GM23248 (cell line): Measurements from ENCODE around the gene CHCHD4. TPM values are rescaled to one million over a fixed set of nuclear protein-coding genes. Genes with fewer than 3 reads are reported as not detected.
"Not testable (repeated sequence)": the region's sequence is repeated elsewhere in the genome, so short reads cannot be mapped to it uniquely, and the experiment has no call there.

ENCODE experiments used
- DNase-seq: peaks from one replicate; pipeline ENCODE4 v3.0.0-alpha.2; 2015
- H2AFZ ChIP-seq: fragments of 200-600 bp; sonication (generic); 2 replicates; pipeline ENCODE4 v1.6.1; 2016; ENCODE audit warnings: antibody characterized with exemption
- H3F3A ChIP-seq: fragments of 200-600 bp; sonication (generic); 2 replicates; pipeline ENCODE4 v1.6.1; 2016; ENCODE audit warnings: mild to moderate bottlenecking, antibody characterized with exemption, mixed run types; ENCODE audit not compliant: insufficient read depth
- H3K27ac ChIP-seq: fragments of 200-600 bp; sonication (generic); 2 replicates; pipeline ENCODE4 v1.5.1; 2016; ENCODE audit warnings: mild to moderate bottlenecking
- H3K27me3 ChIP-seq: fragments of 200-600 bp; sonication (generic); replicated peaks from 2 replicates; pipeline ENCODE4 v1.6.1; 2016; ENCODE audit warnings: mild to moderate bottlenecking; ENCODE audit not compliant: insufficient read depth
- H3K36me3 ChIP-seq: fragments of 200-600 bp; sonication (generic); 2 replicates; pipeline ENCODE4 v1.6.1; 2016; ENCODE audit warnings: low read depth, mild to moderate bottlenecking
- H3K4me1 ChIP-seq: fragments of 200-600 bp; sonication (generic); 2 replicates; pipeline ENCODE4 v1.6.1; 2016; ENCODE audit warnings: mild to moderate bottlenecking; ENCODE audit not compliant: insufficient read depth
- H3K4me2 ChIP-seq: fragments of 200-600 bp; sonication (generic); one replicate; pipeline ENCODE4 v1.6.1; 2016; ENCODE audit warnings: mild to moderate bottlenecking; ENCODE audit not compliant: unreplicated experiment
- H3K4me3 ChIP-seq: fragments of 200-600 bp; sonication (generic); 2 replicates; pipeline ENCODE4 v1.5.1; 2016; ENCODE audit warnings: mild to moderate bottlenecking
- H3K79me2 ChIP-seq: fragments of 200-600 bp; sonication (generic); 2 replicates; pipeline ENCODE4 v1.6.1; 2016; ENCODE audit warnings: mild to moderate bottlenecking; ENCODE audit not compliant: insufficient read depth
- H3K9ac ChIP-seq: fragments of 200-600 bp; sonication (generic); 2 replicates; pipeline ENCODE4 v1.6.1; 2016; ENCODE audit warnings: mild to moderate bottlenecking
- H3K9me2 ChIP-seq: fragments of 200-600 bp; sonication (generic); 2 replicates; pipeline ENCODE4 v1.6.1; 2016; ENCODE audit warnings: mixed run types, mild to moderate bottlenecking, moderate library complexity; ENCODE audit not compliant: insufficient read depth
- H3K9me3 ChIP-seq: fragments of 200-600 bp; sonication (generic); one replicate; pipeline ENCODE4 v1.6.1; 2017; ENCODE audit warnings: low read depth
- H4K20me1 ChIP-seq: fragments of 200-600 bp; sonication (generic); 2 replicates; pipeline ENCODE4 v1.6.0; 2016; ENCODE audit not compliant: insufficient read depth
- EZH2 ChIP-seq: fragments of 200-600 bp; sonication (generic); IDR thresholded peaks from 2 replicates; pipeline ENCODE4 v1.6.1; 2018; ENCODE audit warnings: antibody characterized with exemption, mild to moderate bottlenecking; ENCODE audit not compliant: insufficient read depth, poor library complexity, severe bottlenecking
- EZH2phosphoT487 ChIP-seq: fragments of 200-600 bp; sonication (generic); IDR thresholded peaks from 2 replicates; pipeline ENCODE4 v1.6.1; 2018; ENCODE audit warnings: antibody characterized with exemption, moderate library complexity, mild to moderate bottlenecking, low read depth; ENCODE audit not compliant: insufficient read depth
- WGBS, 2 experiments: methylation state at CpG; one replicate each; pipeline ENCODE4 v1.1.6; 2015 to 2017; ENCODE audit warnings: low lambda C conversion rate in 2 of 2, low coverage in 1 of 2; ENCODE audit errors: missing lambda C conversion rate in 2 of 2; 5-methylcytosine and 5-hydroxymethylcytosine counted together
- in situ Hi-C: fragments of 300-500 bp; cut with MboI; formaldehyde crosslinking; loops from 2 replicates; pipeline ENCODE4 v1.15.0; 2020
- polyA plus RNA-seq: library from polyadenylated mRNA; unstranded; fragments of >200 nt; fragmentation: Nextera tagmentation; extraction: Ambion mirVana; gene quantifications from 2 replicates; pipeline ENCODE4 v1.2.1, GENCODE V29; 2016
- total RNA-seq: library from RNA; depleted of rRNA; stranded (reverse); fragments of >200 nt; shearing (Covaris generic); gene quantifications from 2 replicates; pipeline ENCODE4 v1.2.3, GENCODE V29; 2014

CHCHD4 gene
- total and polyA plus RNA-seq, 2 experiments from 2014 or later = 12.3 to 15.1 TPM

- Histone ChIP-seq H3K9me2 (no peaks in the 10 kb centered on the region), H3K4me3 (peak overlapping the region; percentile 92), H3K27me3 (no peaks in the 10 kb centered on the region), H3K4me2 (peak overlapping the region; percentile 95), H3K79me2 (peaks cover 68% of the 10 kb centered on the region), H3K4me1 (peaks cover 23% of the 10 kb centered on the region), H3K27ac (no peak overlapping the region), H3K9me3 (no peaks in the 10 kb centered on the region), H3F3A (peaks cover 11% of the 10 kb centered on the region), H2AFZ (peak overlapping the region; percentile 89), H3K36me3 (peaks cover 2% of the 10 kb centered on the region), H3K9ac (peak overlapping the region; percentile 93), H4K20me1 (no peaks in the 10 kb centered on the region; the same call in 1 of the 2 replicates)
- WGBS, 2 experiments = 59% methylated on average over 15 of the region's 15 CpGs
- TF ChIP-seq EZH2 (no peak), EZH2phosphoT487 (no peak)
- DNase-seq = no peak
- in situ Hi-C loops = no loop called here
Measured at GRCh38 chr3:14123308-14124222, 1.1 kb downstream of the CHCHD4 start.

DNA sequence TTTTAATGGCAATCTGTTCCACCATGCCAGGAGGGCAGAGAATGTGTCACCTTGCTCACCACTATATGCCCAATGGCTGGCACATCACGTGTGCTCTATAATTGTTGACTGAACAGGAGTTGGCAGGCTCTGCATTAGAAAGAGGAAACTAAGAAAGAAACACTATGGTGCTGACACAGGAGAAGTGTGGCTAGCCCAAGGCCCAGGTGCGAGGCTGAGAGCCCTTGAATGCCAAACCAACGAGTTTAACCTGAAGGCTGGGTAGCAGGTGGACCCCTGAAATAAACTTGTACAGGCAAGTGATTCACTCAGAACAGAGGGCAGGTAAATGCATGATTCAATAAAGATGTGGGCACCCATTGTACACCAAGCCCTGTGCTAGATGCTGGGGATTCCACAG lies 2.4 kb downstream of the CHCHD4 start:
- Histone ChIP-seq H3K4me2 (no peak overlapping the region), H3K27me3 (no peaks in the 10 kb centered on the region), H2AFZ (no peak overlapping the region), H3K9ac (no peak overlapping the region), H3K79me2 (peaks cover 56% of the 10 kb centered on the region), H3K4me3 (no peak overlapping the region), H3K36me3 (no peaks in the 10 kb centered on the region), H3K9me2 (no peaks in the 10 kb centered on the region), H3F3A (peaks cover 11% of the 10 kb centered on the region), H3K9me3 (no peaks in the 10 kb centered on the region), H3K4me1 (peaks cover 18% of the 10 kb centered on the region), H3K27ac (no peak overlapping the region), H4K20me1 (no peaks in the 10 kb centered on the region)
- DNase-seq = no peak
- WGBS, 2 experiments = 86% methylated on average over 3 of the region's 3 CpGs
- TF ChIP-seq EZH2phosphoT487 = no peak
- no peak for TF ChIP-seq EZH2
- in situ Hi-C loops = no loop called here

DNA sequence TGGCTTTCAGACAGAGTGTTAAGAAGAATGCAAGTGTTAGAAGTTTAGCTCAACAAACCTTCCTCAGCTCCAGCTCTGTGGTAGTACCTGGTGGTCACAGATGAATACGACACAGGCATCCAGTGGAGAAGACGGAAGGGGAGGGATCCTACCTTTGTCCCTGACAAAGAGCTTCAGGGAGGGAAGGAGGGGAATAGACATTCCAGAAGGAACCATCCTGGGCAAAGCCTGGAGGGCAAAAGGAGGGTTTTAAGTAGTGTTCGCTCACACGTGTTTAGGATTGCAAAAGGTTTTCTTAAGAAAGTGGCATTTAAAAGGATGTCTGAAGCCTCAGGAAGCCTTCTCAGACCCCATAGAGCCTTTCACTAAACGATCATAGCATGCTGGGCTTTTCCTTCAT lies 2.8 kb downstream of the CHCHD4 start:
- peaks cover 15% of the 10 kb centered on the region for H3K4me1 ChIP-seq
- no peaks in the 10 kb centered on the region for H4K20me1 ChIP-seq
- H3K27me3 ChIP-seq = no peaks in the 10 kb centered on the region
- no peak overlapping the region for H3K9ac ChIP-seq
- H3K4me3 ChIP-seq = no peak overlapping the region
- peaks cover 10% of the 10 kb centered on the region for H3F3A ChIP-seq
- no peaks in the 10 kb centered on the region for H3K9me3 ChIP-seq
- no peaks in the 10 kb centered on the region for H3K9me2 ChIP-seq
- DNase-seq = no peak
- in situ Hi-C loops = no loop called here
- 84 to 89% methylated on average over 5 of the region's 5 CpGs for WGBS, 2 experiments
- H3K27ac ChIP-seq = no peak overlapping the region
- no peaks in the 10 kb centered on the region for H3K36me3 ChIP-seq
- H3K4me2 ChIP-seq = no peak overlapping the region
- no peak overlapping the region for H2AFZ ChIP-seq
- no peak for TF ChIP-seq EZH2
- no peak for TF ChIP-seq EZH2phosphoT487
- peaks cover 51% of the 10 kb centered on the region for H3K79me2 ChIP-seq

- H3K9me2 ChIP-seq, in situ Hi-C loops: not testable (repeated sequence)
- H3K79me2 ChIP-seq = peaks cover 43% of the 10 kb centered on the region
Measured at GRCh38 chr3:14120921-14121448, 3.7 kb downstream of the CHCHD4 start.

More at GRCh38 chr3:14120921-14121448, 3.7 kb downstream of the CHCHD4 start:
- not testable (repeated sequence) for H3K9me3 ChIP-seq, H3K27me3 ChIP-seq, H3K4me1 ChIP-seq, H3F3A ChIP-seq, H4K20me1 ChIP-seq, H3K4me3 ChIP-seq, H3K27ac ChIP-seq, H3K4me2 ChIP-seq, H3K36me3 ChIP-seq, DNase-seq, H3K9ac ChIP-seq, H2AFZ ChIP-seq
- WGBS, 2 experiments = 97 to 98% methylated on average over 2 of the region's 2 CpGs
